ENCODE data around the gene DSCAM.

The DSCAM gene

GRCh38 chr21:40120940-40121575 lies 725.9 kb downstream of the DSCAM start:
- Histone ChIP-seq H3K9ac (ENCODE audit: low read length) (no peak overlapping the region), H3K4me2 (ENCODE audit: low read depth, low read length, poor library complexity, severe bottlenecking) (no peak overlapping the region), H3K4me3 (ENCODE audit: insufficient read depth, low read length, poor library complexity, severe bottlenecking) (no peak overlapping the region), H4K20me1 (ENCODE audit: low read depth, low read length) (no peaks in the 10 kb centered on the region), H2AFZ (ENCODE audit: low read depth, low read length, severe bottlenecking) (no peak overlapping the region), H3F3A (ENCODE audit: insufficient read depth) (no peaks in the 10 kb centered on the region), H3K79me2 (ENCODE audit: insufficient read depth, low read length) (no peaks in the 10 kb centered on the region), H3K9me2 (replicated peaks; ENCODE audit: insufficient read depth, low read length) (no peaks in the 10 kb centered on the region), H3K36me3 (ENCODE audit: low read length) (no peaks in the 10 kb centered on the region), H3K27me3 (ENCODE audit: low read length) (no peaks in the 10 kb centered on the region), H3K9me3 (ENCODE audit: insufficient read depth, low read length) (no peaks in the 10 kb centered on the region), H3K27ac (ENCODE audit: low read depth, low read length) (no peak overlapping the region)
- peak; percentile 70 for TF ChIP-seq CTCF (IDR thresholded peaks at IDR 0.05; ENCODE audit: insufficient read depth, low read length, poor library complexity, severe bottlenecking)
- TF ChIP-seq EZH2phosphoT487 (conservative IDR thresholded peaks at IDR 0.05; ENCODE audit: low read length), result no peak

GRCh38 chr21:40118527-40118926 lies 728.4 kb downstream of the DSCAM start:
- Histone ChIP-seq H3K27ac (ENCODE audit: low read depth, low read length) (no peak overlapping the region), H3K9ac (ENCODE audit: low read length) (no peak overlapping the region), H3K9me3 (ENCODE audit: insufficient read depth, low read length) (no peaks in the 10 kb centered on the region), H4K20me1 (ENCODE audit: low read depth, low read length) (no peaks in the 10 kb centered on the region), H3K79me2 (ENCODE audit: insufficient read depth, low read length) (no peaks in the 10 kb centered on the region), H3F3A (ENCODE audit: insufficient read depth) (no peaks in the 10 kb centered on the region), H3K4me2 (ENCODE audit: low read depth, low read length, poor library complexity, severe bottlenecking) (no peak overlapping the region), H3K36me3 (ENCODE audit: low read length) (no peaks in the 10 kb centered on the region), H3K27me3 (ENCODE audit: low read length) (no peaks in the 10 kb centered on the region), H2AFZ (ENCODE audit: low read depth, low read length, severe bottlenecking) (no peak overlapping the region), H3K4me3 (ENCODE audit: insufficient read depth, low read length, poor library complexity, severe bottlenecking) (no peak overlapping the region), H3K9me2 (replicated peaks; ENCODE audit: insufficient read depth, low read length) (no peaks in the 10 kb centered on the region)
- no peak for TF ChIP-seq CTCF (IDR thresholded peaks at IDR 0.05; ENCODE audit: insufficient read depth, low read length, poor library complexity, severe bottlenecking)
- no peak for TF ChIP-seq EZH2phosphoT487 (conservative IDR thresholded peaks at IDR 0.05; ENCODE audit: low read length)

GRCh38 chr21:40117236-40117635 lies 729.7 kb downstream of the DSCAM start:
- no peaks in the 10 kb centered on the region for H3K9me3 ChIP-seq (ENCODE audit: insufficient read depth, low read length)
- H3K4me2 ChIP-seq (ENCODE audit: low read depth, low read length, poor library complexity, severe bottlenecking), result no peak overlapping the region
- H3K27ac ChIP-seq (ENCODE audit: low read depth, low read length), result no peak overlapping the region
- H4K20me1 ChIP-seq (ENCODE audit: low read depth, low read length), result no peaks in the 10 kb centered on the region
- no peak overlapping the region for H3K9ac ChIP-seq (ENCODE audit: low read length)
- H3K27me3 ChIP-seq (ENCODE audit: low read length), result no peaks in the 10 kb centered on the region
- no peaks in the 10 kb centered on the region for H3K36me3 ChIP-seq (ENCODE audit: low read length)
- no peak overlapping the region for H3K4me3 ChIP-seq (ENCODE audit: insufficient read depth, low read length, poor library complexity, severe bottlenecking)
- H3F3A ChIP-seq (ENCODE audit: insufficient read depth), result no peaks in the 10 kb centered on the region
- no peaks in the 10 kb centered on the region for H3K9me2 ChIP-seq (replicated peaks; ENCODE audit: insufficient read depth, low read length)
- no peak for TF ChIP-seq EZH2phosphoT487 (conservative IDR thresholded peaks at IDR 0.05; ENCODE audit: low read length)
- TF ChIP-seq CTCF (IDR thresholded peaks at IDR 0.05; ENCODE audit: insufficient read depth, low read length, poor library complexity, severe bottlenecking), result no peak
- no peaks in the 10 kb centered on the region for H3K79me2 ChIP-seq (ENCODE audit: insufficient read depth, low read length)
- H2AFZ ChIP-seq (ENCODE audit: low read depth, low read length, severe bottlenecking), result no peak overlapping the region

Measured in SU-DHL-6 (cell line).